Fibroblast of the aortic adventitia (primary cell): ENCODE results near the gene MEF2B. TPM values are rescaled to one million over a fixed set of nuclear protein-coding genes. Genes with fewer than 3 reads are reported as not detected.

Experiments used
- DNase-seq: peaks from one replicate; pipeline ENCODE4 v3.0.0-alpha.2; 2010; ENCODE audit warnings: low read depth
- H3K4me3 ChIP-seq: 2 replicates; pipeline ENCODE4 v1.5.1; 2011; ENCODE audit warnings: low read depth, mild to moderate bottlenecking, control low read depth, low read length, moderate library complexity
- total RNA-seq: library from RNA; depleted of rRNA; stranded (reverse); fragments of >200 nt; gene quantifications from 2 replicates; pipeline ENCODE4 v1.2.3, GENCODE V29; 2012; ENCODE audit warnings: low replicate concordance
- TF ChIP-seq, protein P1 (sequence below): IDR thresholded peaks from 2 replicates; pipeline ENCODE4 v1.5.1; 2011; ENCODE audit warnings: mild to moderate bottlenecking, low read length, control low read depth, inconsistent platforms; ENCODE audit not compliant: insufficient read depth

MEF2B gene
- total RNA-seq, 1 donor, result 0.27 TPM

DNA sequence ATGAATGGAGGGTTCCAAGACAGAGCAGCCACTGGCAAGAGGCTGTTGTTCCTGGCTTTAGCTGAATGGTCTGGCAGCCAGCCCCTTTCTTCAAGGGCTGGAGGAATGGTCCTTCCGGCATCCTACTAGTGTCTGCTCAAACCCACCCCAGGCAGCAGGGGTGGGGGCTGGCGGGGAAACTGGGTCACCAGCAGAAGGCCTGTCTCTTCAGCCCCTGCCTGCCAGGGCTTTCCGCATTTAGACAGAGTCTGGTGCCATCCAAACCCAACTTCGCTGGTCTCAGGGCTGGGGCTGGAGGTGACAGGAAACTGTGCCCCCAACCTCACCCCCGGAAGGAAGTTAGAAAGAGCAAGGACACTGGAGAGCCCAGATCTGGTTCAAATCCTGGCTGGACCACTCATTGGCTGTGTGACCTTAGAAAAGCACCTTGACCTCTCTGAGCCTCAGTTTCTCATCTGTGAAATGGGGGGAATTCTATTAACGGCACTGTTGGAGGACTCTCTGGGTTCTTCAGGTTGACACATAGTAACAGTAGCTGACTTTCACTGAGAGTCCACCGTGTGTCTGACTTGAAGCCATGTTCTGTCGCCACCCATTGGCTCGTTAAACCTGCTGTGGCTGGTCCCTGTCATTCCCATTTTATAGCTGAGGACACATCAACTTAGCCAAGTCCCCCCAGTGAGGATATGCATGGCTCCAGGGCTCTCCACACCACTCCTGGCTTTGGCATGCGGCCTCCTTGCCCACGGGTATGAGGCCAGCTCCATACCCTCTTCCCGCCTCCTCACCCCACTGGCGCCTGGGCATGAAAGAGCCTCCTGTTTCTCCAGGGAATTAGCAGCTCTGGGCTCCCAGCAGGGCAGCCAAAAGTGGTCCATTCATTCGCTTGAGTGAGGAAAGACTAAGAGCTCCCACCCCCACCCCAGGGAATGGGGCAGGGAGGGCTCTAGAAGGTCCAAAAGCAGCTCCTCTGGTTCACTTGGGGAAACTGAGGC lies 35.6 kb upstream of the MEF2B start:
- H3K4me3 ChIP-seq, result no peak overlapping the region
- TF ChIP-seq, protein P1, sequence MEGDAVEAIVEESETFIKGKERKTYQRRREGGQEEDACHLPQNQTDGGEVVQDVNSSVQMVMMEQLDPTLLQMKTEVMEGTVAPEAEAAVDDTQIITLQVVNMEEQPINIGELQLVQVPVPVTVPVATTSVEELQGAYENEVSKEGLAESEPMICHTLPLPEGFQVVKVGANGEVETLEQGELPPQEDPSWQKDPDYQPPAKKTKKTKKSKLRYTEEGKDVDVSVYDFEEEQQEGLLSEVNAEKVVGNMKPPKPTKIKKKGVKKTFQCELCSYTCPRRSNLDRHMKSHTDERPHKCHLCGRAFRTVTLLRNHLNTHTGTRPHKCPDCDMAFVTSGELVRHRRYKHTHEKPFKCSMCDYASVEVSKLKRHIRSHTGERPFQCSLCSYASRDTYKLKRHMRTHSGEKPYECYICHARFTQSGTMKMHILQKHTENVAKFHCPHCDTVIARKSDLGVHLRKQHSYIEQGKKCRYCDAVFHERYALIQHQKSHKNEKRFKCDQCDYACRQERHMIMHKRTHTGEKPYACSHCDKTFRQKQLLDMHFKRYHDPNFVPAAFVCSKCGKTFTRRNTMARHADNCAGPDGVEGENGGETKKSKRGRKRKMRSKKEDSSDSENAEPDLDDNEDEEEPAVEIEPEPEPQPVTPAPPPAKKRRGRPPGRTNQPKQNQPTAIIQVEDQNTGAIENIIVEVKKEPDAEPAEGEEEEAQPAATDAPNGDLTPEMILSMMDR, result no peak
- DNase-seq, result no peak

DNA sequence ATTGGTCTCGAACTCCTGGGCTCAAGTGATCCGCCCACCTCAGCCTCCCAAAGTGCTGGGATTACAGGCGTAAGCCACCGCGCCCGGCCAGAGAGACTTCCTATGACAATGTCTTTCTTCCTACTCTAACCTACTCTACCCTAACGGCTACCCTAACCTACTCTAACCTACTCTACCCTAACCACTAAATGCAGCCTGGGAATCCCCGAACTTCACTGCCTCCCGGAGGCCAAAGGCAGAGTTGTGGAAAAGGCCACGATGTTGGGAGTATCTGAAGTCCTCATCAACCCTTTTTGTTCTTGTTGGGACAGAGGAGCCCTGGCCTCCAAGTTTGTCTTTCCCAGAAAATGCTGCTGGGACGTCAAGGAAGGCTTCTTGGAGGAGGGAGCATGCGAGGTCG lies 34.1 kb upstream of the MEF2B start:
- no peak for DNase-seq
- TF ChIP-seq, protein P1, result no peak
- no peak overlapping the region for H3K4me3 ChIP-seq

DNA sequence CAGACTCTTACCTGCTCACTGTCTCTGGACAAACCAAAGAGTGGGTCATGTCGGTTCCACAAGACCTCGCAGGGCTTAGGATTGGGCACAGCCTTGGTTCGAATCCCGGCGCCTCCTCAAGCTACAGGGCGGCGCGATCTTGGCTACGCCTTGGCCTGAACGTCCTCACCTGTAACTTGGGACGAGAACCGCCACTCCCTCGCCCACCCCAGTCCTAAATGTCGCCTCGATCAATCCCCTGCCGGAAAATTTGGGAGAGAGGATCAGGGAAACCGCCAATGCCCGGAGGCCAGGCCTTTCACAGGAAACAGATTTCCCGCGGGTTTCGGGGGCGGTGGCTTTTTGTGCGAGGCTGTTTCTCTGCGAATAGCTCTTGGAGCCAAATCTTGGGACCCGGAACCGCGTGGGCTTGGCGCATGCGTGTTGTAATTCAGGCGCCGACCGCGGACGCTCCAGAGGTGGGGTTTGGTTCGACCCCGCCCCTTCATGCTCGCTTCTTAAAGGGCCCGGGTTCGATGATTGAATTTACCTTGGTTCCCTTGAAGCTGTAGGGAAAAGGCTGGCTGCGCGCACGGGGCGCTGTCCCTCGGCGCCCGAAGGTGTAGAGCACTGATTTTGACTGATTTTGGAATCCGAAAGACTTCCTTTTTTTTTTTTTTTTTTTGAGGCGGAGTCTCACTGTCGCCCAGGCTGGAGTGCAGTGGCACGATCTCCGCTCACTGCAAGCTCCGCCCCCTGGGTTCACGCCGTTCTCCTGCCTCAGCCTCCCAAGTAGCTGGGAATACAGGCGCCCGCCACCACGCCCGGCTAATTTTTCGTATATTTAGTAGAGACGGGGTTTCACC lies 33.2 kb upstream of the MEF2B start, which contains the start of gene NR2C2AP:
Gene NR2C2AP (minus strand): TSS at position 403 of the 845 bp plus-strand sequence. CDS start 354 bp downstream, at position 49.
- peak within 1 kb of the TSS; percentile 82 for H3K4me3 ChIP-seq
- DNase-seq, result peak; percentile 93
- TF ChIP-seq, protein P1, result no peak

DNA sequence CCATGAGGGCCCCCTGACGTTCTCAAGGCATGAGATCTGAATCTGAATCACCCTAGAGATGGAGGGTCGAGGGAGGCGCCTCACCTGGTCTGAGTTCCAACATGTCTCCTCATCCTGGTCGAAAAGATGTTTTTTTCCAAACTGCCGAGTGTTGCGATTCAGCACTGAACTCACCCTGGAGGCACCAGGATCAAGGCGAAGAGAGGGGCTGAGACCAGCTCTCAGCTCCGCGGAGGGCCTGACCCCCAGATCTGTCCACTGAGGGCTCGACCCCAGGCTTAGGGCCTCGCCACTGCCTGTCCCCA lies 32.6 kb upstream of the MEF2B start:
- TF ChIP-seq, protein P1, result no peak
- no peak for DNase-seq
- H3K4me3 ChIP-seq, result peak overlapping the region; percentile 82

DNA sequence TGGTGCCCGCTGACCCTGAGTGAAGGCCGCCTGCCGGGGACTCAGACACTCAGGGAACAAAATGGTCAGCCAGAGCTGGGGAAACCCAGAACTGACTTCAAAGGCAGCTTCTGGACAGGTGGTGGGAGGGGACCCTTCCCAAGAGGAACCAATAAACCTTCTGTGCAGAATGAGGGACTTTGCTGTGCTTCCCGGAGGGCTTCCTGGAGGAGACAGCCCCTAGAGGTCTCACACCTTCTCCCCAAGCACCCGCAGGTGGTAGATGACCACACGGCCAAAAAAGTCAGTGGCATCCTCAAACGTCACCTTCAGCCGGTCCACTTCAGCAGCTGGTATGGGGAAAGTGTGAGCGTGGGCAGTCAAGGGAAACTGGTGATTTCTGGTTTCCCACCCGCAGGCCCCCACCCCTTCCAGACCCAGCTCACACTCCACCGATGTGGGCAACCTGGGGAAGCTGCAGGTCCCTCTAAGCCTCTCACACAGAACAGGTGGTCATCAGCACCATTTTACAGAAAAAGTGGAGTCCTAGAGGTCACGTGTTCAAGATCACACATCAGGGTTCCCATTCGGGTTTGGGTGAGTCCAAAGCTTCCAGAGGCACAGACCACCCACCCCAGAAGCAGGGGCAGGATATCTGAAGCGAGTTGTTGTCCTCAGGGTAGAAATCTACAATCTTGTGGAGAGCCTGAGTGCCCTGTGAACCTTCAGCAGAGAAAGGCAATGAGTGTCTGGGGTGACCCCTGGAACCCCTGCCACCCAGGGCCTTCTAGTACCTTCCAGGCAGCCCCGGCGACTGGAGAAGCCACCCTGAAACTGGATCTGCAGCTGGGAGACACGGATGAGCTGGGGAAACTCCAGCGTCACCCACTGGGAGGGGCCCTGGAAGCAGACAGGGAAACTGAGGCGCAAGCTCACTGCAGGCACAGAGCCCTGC lies 31.9 kb upstream of the MEF2B start:
- H3K4me3 ChIP-seq, result peak overlapping the region; percentile 82
- no peak for DNase-seq
- TF ChIP-seq, protein P1, result no peak

DNA sequence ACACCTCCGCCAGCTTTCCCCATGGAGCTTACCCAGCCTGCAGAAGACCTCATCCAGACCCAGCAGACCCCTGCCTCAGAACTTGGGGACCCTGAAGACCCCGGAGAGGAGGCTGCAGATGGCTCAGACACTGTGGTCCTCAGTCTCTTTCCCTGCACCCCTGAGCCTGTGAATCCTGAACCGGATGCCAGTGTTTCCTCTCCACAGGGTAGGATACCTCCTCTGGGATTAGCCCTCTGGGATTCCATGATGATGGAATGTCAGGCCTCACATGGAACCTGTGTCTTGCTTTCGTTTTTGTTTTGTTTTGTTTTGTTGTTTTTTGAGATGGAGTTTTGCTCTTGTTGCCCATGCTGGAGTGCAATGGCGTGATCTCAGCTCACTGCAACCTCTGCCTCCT lies 23.9 kb upstream of the MEF2B start:
- TF ChIP-seq, protein P1, result no peak
- no peak for DNase-seq
- peak overlapping the region; percentile 88 for H3K4me3 ChIP-seq
